ENCODE measurements around the gene SOWAHA. TPM values are rescaled to one million over a fixed set of nuclear protein-coding genes. Genes with fewer than 3 reads are reported as not detected.

The SOWAHA gene
- total and polyA plus RNA-seq, 2 of the 8 experiments (the other 6 are each of a cell fraction or from before 2014, with no cell fraction given), result 0.09 to 0.11 TPM

DNA sequence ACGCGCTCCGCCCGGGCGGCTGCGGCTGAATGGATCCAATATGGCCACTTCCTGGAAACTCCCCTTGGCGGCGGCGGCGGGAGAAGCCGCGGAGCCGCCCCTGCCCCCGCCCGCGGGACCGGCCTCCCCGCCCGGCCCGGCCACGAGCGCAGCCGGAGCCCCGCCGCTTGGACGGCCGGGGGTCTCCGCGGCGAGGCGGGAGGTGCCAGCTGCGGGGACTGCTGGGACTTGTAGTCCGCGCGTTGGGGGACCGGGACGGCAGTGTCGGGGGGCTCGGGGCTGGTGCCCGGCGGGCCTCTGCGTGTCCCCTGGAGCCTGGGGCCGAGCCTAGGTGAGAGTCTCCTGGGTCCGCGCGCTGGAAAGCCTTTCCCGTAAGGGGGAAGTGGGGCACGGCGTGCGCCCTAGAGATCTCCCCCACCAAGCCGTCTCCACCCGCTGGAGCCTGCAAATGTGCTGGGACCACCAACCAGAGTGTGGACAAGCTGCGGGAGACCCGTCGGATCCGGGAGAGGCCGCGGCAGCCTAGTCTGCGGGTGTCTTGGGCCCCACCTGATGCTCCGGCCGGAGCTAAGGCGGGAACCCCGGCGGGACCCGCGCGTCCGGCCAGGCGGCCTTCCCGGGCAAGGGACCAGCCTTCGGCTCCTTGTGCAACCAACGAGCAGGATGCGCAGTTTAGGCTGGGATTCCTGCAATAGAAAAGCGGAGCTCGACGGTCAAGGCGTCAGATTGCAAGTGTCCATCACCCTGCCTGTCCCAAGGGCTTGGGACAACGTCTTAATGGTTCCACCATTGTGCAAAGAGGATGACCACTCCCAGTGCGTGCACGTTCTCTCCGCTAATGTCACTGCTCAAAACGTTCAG lies 35.7 kb upstream of the SOWAHA start, which contains the start of gene SEPTIN8:
TSS of gene SEPTIN8 (minus strand) at position 31 of the 861 bp plus-strand sequence. CDS start 102 bp downstream, outside the sequence.
- DNase-seq (ENCODE audit: low read depth in 1 of 2, low spot score in 2 of 2), result peak in 1 of 2 experiments; percentile 73
- no peak within 1 kb of the TSS for H3K27ac ChIP-seq (ENCODE audit: low read depth, low read length)
- no peak for TF ChIP-seq KDM5A (IDR thresholded peaks at IDR 0.05; ENCODE audit: low read length)
- TF ChIP-seq, protein P1, sequence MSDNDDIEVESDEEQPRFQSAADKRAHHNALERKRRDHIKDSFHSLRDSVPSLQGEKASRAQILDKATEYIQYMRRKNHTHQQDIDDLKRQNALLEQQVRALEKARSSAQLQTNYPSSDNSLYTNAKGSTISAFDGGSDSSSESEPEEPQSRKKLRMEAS (IDR thresholded peaks at IDR 0.05), result peak; percentile 59; the same call in 1 of the 2 replicates
- TF ChIP-seq FOSL1 (IDR thresholded peaks at IDR 0.05; ENCODE audit: insufficient read depth, low read depth, low read length), result no peak
- TF ChIP-seq, protein P2, sequence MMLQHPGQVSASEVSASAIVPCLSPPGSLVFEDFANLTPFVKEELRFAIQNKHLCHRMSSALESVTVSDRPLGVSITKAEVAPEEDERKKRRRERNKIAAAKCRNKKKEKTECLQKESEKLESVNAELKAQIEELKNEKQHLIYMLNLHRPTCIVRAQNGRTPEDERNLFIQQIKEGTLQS (IDR thresholded peaks at IDR 0.05; ENCODE audit: insufficient read depth, low read depth, low read length), result no peak
- TF ChIP-seq CEBPB (IDR thresholded peaks at IDR 0.05; ENCODE audit: low read depth, low read length), result no peak
- TF ChIP-seq EZH2 (IDR thresholded peaks at IDR 0.05; ENCODE audit: low read depth, low read length, severe bottlenecking), result peak; percentile 60
- TF ChIP-seq ASH2L (IDR thresholded peaks at IDR 0.05; ENCODE audit: low read length), result no peak
- no peak for TF ChIP-seq USF2 (IDR thresholded peaks at IDR 0.05; ENCODE audit: low read length)
- no peak for TF ChIP-seq BRCA1 (IDR thresholded peaks at IDR 0.05; ENCODE audit: low read depth, low read length)

More for the DNA sequence above, 35.7 kb upstream of the SOWAHA start, which contains the start of gene SEPTIN8:
- 8% methylated on average over 59 of the region's 82 CpGs; no CpG with 5 or more reads in 1 of the 2 experiments for WGBS, 2 experiments (ENCODE audit: extremely low coverage in 1 of 2, insufficient coverage in 1 of 2, insufficient read length in 1 of 2, insufficient replicate concordance in 2 of 2, low coverage in 1 of 2, low lambda C conversion rate in 2 of 2, missing lambda C conversion rate in 1 of 2)
- POLR2A ChIA-PET (ENCODE audit: partially characterized antibody), result interaction anchor here (1.0 to 2.7 kb wide), 5 partner anchors 9 to 46 kb away, joined by 3 to 8 read pairs (median 4); partner anchors contain the start of gene CCNI2
- no peak within 1 kb of the TSS for H3K56ac ChIP-seq (replicated peaks; ENCODE audit: insufficient read length, low read depth, low read length)
- no peak within 1 kb of the TSS for H4K5ac ChIP-seq (ENCODE audit: insufficient read length, low read depth, low read length)
- CTCF ChIA-PET (ENCODE audit: partially characterized antibody), result interaction anchor here (0.9 to 3.6 kb wide), 11 partner anchors 10 to 46 kb away, joined by 3 to 17 read pairs (median 5); no protein-coding TSS in a partner anchor
- peaks cover 0 to 7% of the 10 kb centered on the region in 2 experiments for H4K20me1 ChIP-seq (replicated peaks in 1 of 2; ENCODE audit: control insufficient read depth in 1 of 2, insufficient read depth in 2 of 2, low read length in 2 of 2)
- H3K18ac ChIP-seq (ENCODE audit: extremely low read depth, low read length), result peak within 1 kb of the TSS; percentile 51; the same call in 1 of the 2 replicates
- H3K9ac ChIP-seq (replicated peaks in 1 of 4; ENCODE audit: extremely low read depth in 1 of 4, low read depth in 3 of 4, low read length in 3 of 4), result peak within 1 kb of the TSS in 3 of 4 experiments; percentile 1 to 64 (median 31); a peak in 4 of 7 replicates
- no peak within 1 kb of the TSS for H2BK15ac ChIP-seq (ENCODE audit: low read length)
- H3K27me3 ChIP-seq (replicated peaks in 1 of 4; ENCODE audit: control insufficient read depth in 3 of 4, extremely low read depth in 1 of 4, insufficient read depth in 3 of 4, low read length in 3 of 4), result peaks cover 2 to 51% (median 34%) of the 10 kb centered on the region in 4 experiments
- peak within 1 kb of the TSS; percentile 68 to 75 (median 73) for H3K4me3 ChIP-seq (ENCODE audit: extremely low read depth in 1 of 4, insufficient read depth in 2 of 4, low read depth in 3 of 4, low read length in 4 of 4)
- peaks cover 10% of the 10 kb centered on the region for H3K23me2 ChIP-seq (ENCODE audit: low read depth, low read length)
- no peak within 1 kb of the TSS for H2BK5ac ChIP-seq (ENCODE audit: low read depth, low read length)
- H3K79me2 ChIP-seq (ENCODE audit: control insufficient read depth in 1 of 2, insufficient read depth in 2 of 2, low read length in 2 of 2), result peaks cover 0 to 7% of the 10 kb centered on the region in 2 experiments; a peak in 1 of 4 replicates
- H3K14ac ChIP-seq (ENCODE audit: insufficient read length), result no peak within 1 kb of the TSS
- H2BK20ac ChIP-seq (ENCODE audit: low read length), result no peak within 1 kb of the TSS
- peak within 1 kb of the TSS; percentile 29 for H4K91ac ChIP-seq (replicated peaks; ENCODE audit: insufficient read length, low read length)
- no peak within 1 kb of the TSS for H3K23ac ChIP-seq (ENCODE audit: insufficient read length)
- no peak within 1 kb of the TSS for H3K4ac ChIP-seq (replicated peaks; ENCODE audit: insufficient read length, low read depth, low read length)
- H2AK5ac ChIP-seq (ENCODE audit: low read depth, low read length), result no peak within 1 kb of the TSS
- H4K8ac ChIP-seq (ENCODE audit: extremely low read depth, insufficient read depth, low read length), result peak within 1 kb of the TSS; percentile 62
- H3K36me3 ChIP-seq (ENCODE audit: control insufficient read depth in 2 of 4, insufficient read depth in 4 of 4, low read length in 3 of 4), result no peaks in the 10 kb centered on the region
- no peaks in the 10 kb centered on the region for H3K9me3 ChIP-seq (ENCODE audit: insufficient read depth in 2 of 2, low read depth in 1 of 2, low read length in 1 of 2)
- peak within 1 kb of the TSS; percentile 92 to 94 for H3K4me2 ChIP-seq (ENCODE audit: insufficient read depth in 1 of 2, low read depth in 2 of 2, low read length in 2 of 2)
- no peak within 1 kb of the TSS for H2BK120ac ChIP-seq (replicated peaks; ENCODE audit: low read depth, low read length)
- no peaks in the 10 kb centered on the region; the same call in 1 of the 2 replicates for H3K79me1 ChIP-seq (ENCODE audit: low read depth, low read length)
- peak within 1 kb of the TSS; percentile 13; the same call in 1 of the 2 replicates for H2BK12ac ChIP-seq (ENCODE audit: low read depth, low read length)
- H2AFZ ChIP-seq (ENCODE audit: low read length), result peak within 1 kb of the TSS; percentile 98
- peaks cover 0 to 9% (median 2%) of the 10 kb centered on the region in 4 experiments; a peak in 5 of 7 replicates for H3K4me1 ChIP-seq (replicated peaks in 1 of 4; ENCODE audit: control insufficient read depth in 3 of 4, insufficient read depth in 4 of 4, low read length in 3 of 4)
- no peak for FAIRE-seq
